H9 (cell line): Measurements from ENCODE around the gene CBLL1. TPM values are rescaled to one million over a fixed set of nuclear protein-coding genes. Genes with fewer than 3 reads are reported as not detected.

ENCODE experiments used
- DNase-seq: peaks from one replicate; pipeline ENCODE4 v3.0.0-alpha.2; 2017
- H2AFZ ChIP-seq: one replicate; pipeline ENCODE4 v1.6.1; 2013; ENCODE audit warnings: mild to moderate bottlenecking, low read length, control low read depth, moderate library complexity
- H2AK5ac ChIP-seq: 2 replicates; pipeline ENCODE4 v1.6.1; 2013; ENCODE audit warnings: low read length, control low read depth, mixed read lengths; ENCODE audit not compliant: insufficient read length
- H2BK120ac ChIP-seq: one replicate; pipeline ENCODE4 v1.6.1; 2013; ENCODE audit warnings: low read depth, mild to moderate bottlenecking, low read length, control low read depth, inconsistent platforms; ENCODE audit not compliant: poor library complexity, severe bottlenecking
- H2BK12ac ChIP-seq: 2 replicates; pipeline ENCODE4 v1.6.1; 2013; ENCODE audit warnings: low read length, control low read depth, mixed read lengths, low read depth; ENCODE audit not compliant: insufficient read length
- H2BK15ac ChIP-seq: 2 replicates; pipeline ENCODE4 v1.6.1; 2013; ENCODE audit warnings: low read depth, low read length, control low read depth
- H2BK20ac ChIP-seq: one replicate; pipeline ENCODE4 v1.6.1; 2013; ENCODE audit warnings: low read depth, mild to moderate bottlenecking, low read length, control low read depth, inconsistent platforms; ENCODE audit not compliant: poor library complexity, severe bottlenecking
- H2BK5ac ChIP-seq: 2 replicates; pipeline ENCODE4 v1.6.1; 2013; ENCODE audit warnings: low read length, control low read depth, mixed read lengths; ENCODE audit not compliant: insufficient read length
- H3K14ac ChIP-seq: 2 replicates; pipeline ENCODE4 v1.6.1; 2013; ENCODE audit warnings: low read length, control low read depth; ENCODE audit not compliant: insufficient read depth
- H3K18ac ChIP-seq: 2 replicates; pipeline ENCODE4 v1.6.1; 2013; ENCODE audit warnings: low read depth, mild to moderate bottlenecking, mixed read lengths, low read length, control low read depth; ENCODE audit not compliant: insufficient read length
- H3K23ac ChIP-seq: 2 replicates; pipeline ENCODE4 v1.6.1; 2013; ENCODE audit warnings: low read length, control low read depth, mixed read lengths, low read depth; ENCODE audit not compliant: insufficient read length
- H3K23me2 ChIP-seq: 2 replicates; pipeline ENCODE4 v1.6.1; 2013; ENCODE audit warnings: low read depth, mild to moderate bottlenecking, mixed read lengths, low read length, control low read depth; ENCODE audit not compliant: insufficient read length, poor library complexity, severe bottlenecking
- H3K27ac ChIP-seq: 2 replicates; pipeline ENCODE4 v1.5.1; 2013; ENCODE audit warnings: low read length, control low read depth, mixed read lengths, low read depth; ENCODE audit not compliant: insufficient read length
- H3K27me3 ChIP-seq: 2 replicates; pipeline ENCODE4 v1.6.1; 2013; ENCODE audit warnings: low read length, control low read depth, inconsistent platforms; ENCODE audit not compliant: insufficient read depth
- H3K4ac ChIP-seq: 2 replicates; pipeline ENCODE4 v1.6.1; 2013; ENCODE audit warnings: low read depth, mild to moderate bottlenecking, control low read depth, inconsistent platforms, low read length, moderate library complexity
- H3K4me1 ChIP-seq: 2 replicates; pipeline ENCODE4 v1.6.1; 2013; ENCODE audit warnings: low read length, control low read depth, inconsistent platforms; ENCODE audit not compliant: insufficient read depth
- H3K4me2 ChIP-seq: 2 replicates; pipeline ENCODE4 v1.6.1; 2013; ENCODE audit warnings: low read length, control low read depth, mixed read lengths; ENCODE audit not compliant: insufficient read length, insufficient read depth
- H3K56ac ChIP-seq: 2 replicates; pipeline ENCODE4 v1.6.1; 2013; ENCODE audit warnings: low read depth, mild to moderate bottlenecking, mixed read lengths, low read length, control low read depth; ENCODE audit not compliant: insufficient read length
- H3K79me1 ChIP-seq: 2 replicates; pipeline ENCODE4 v1.6.1; 2013; ENCODE audit warnings: low read depth, mild to moderate bottlenecking, moderate library complexity, low read length, control low read depth, inconsistent platforms; ENCODE audit not compliant: insufficient read depth, poor library complexity, severe bottlenecking
- H3K79me2 ChIP-seq: 2 replicates; pipeline ENCODE4 v1.6.1; 2013; ENCODE audit warnings: low read length, control low read depth, inconsistent platforms; ENCODE audit not compliant: insufficient read depth
- H3K9ac ChIP-seq: 2 replicates; pipeline ENCODE4 v1.6.1; 2013; ENCODE audit warnings: low read length, control low read depth, mixed read lengths; ENCODE audit not compliant: insufficient read length; ENCODE audit errors: extremely low read depth
- H3K9me3 ChIP-seq: one replicate; pipeline ENCODE4 v1.6.1; 2013; ENCODE audit warnings: low read depth, low read length, inconsistent platforms; ENCODE audit not compliant: control insufficient read depth
- H3T11ph ChIP-seq: one replicate; pipeline ENCODE4 v1.6.1; 2013; ENCODE audit warnings: mild to moderate bottlenecking, low read length, control low read depth, inconsistent platforms
- H4K20me1 ChIP-seq: one replicate; pipeline ENCODE4 v1.6.1; 2013; ENCODE audit not compliant: control insufficient read depth, insufficient read length, insufficient read depth
- H4K5ac ChIP-seq: 2 replicates; pipeline ENCODE4 v1.6.1; 2013; ENCODE audit warnings: low read depth, mild to moderate bottlenecking, mixed read lengths, low read length, control low read depth; ENCODE audit not compliant: insufficient read length
- H4K8ac ChIP-seq: replicated peaks from 2 replicates; pipeline ENCODE4 v1.6.1; 2013; ENCODE audit warnings: low read length, control low read depth, mixed read lengths, low read depth; ENCODE audit not compliant: insufficient read length
- H4K91ac ChIP-seq: 2 replicates; pipeline ENCODE4 v1.6.1; 2013; ENCODE audit warnings: low read depth, mild to moderate bottlenecking, moderate library complexity, mixed read lengths, low read length, control low read depth; ENCODE audit not compliant: insufficient read length
- H3K27ac Mint-ChIP-seq, 3 experiments: 2 replicates in 2 of 3; 3 replicates in 1 of 3; pipeline ENCODE4 v1.8.0; 2020 to 2021; ENCODE audit warnings: mixed read lengths in 3 of 3, mild to moderate bottlenecking in 1 of 3, moderate library complexity in 1 of 3
- H3K27me3 Mint-ChIP-seq: 2 replicates; pipeline ENCODE4 v1.8.0; 2021; ENCODE audit warnings: low read depth, mild to moderate bottlenecking, moderate library complexity, mixed read lengths
- H3K36me3 Mint-ChIP-seq, 3 experiments: 2 replicates in 2 of 3; 3 replicates in 1 of 3; pipeline ENCODE4 v1.8.0; 2020 to 2021; ENCODE audit warnings: low read depth in 3 of 3, mixed read lengths in 3 of 3; ENCODE audit not compliant: insufficient read depth in 1 of 3
- H3K4me1 Mint-ChIP-seq, 2 experiments: 2 replicates each; pipeline ENCODE4 v1.8.0; 2020; ENCODE audit warnings: mixed read lengths in 2 of 2
- H3K4me3 Mint-ChIP-seq, 2 experiments: 2 replicates in 1 of 2; 3 replicates in 1 of 2; pipeline ENCODE4 v1.8.0; 2020 to 2021; ENCODE audit warnings: mild to moderate bottlenecking in 2 of 2, mixed read lengths in 2 of 2, moderate library complexity in 1 of 2
- H3K9me3 Mint-ChIP-seq, 2 experiments: 2 replicates in 1 of 2; 3 replicates in 1 of 2; pipeline ENCODE4 v1.8.0; 2020; ENCODE audit warnings: mild to moderate bottlenecking in 2 of 2, mixed read lengths in 2 of 2, moderate library complexity in 1 of 2
- WGBS: extraction: QIAGEN DNeasy Blood & Tissue Kit; methylation state at CpG from one replicate; pipeline ENCODE4 v1.1.7; 2013; ENCODE audit warnings: missing lambda C conversion rate, low lambda C conversion rate, mixed read lengths; ENCODE audit not compliant: insufficient read length; ENCODE audit errors: extremely low coverage; 5-methylcytosine and 5-hydroxymethylcytosine counted together
- total RNA-seq: library from RNA; stranded (reverse); gene quantifications from 2 replicates; pipeline ENCODE4 v1.2.1, GENCODE V29; 2021
- TF ChIP-seq, protein P1 (sequence below): fragments of 200-600 bp; sonication (generic); conservative IDR thresholded peaks from 3 replicates; pipeline ENCODE4 v1.8.0; 2021; ENCODE audit warnings: antibody characterized with exemption, mild to moderate bottlenecking

CBLL1 gene
- total RNA-seq, 1 experiment from 2014 or later: 32.2 TPM

DNA sequence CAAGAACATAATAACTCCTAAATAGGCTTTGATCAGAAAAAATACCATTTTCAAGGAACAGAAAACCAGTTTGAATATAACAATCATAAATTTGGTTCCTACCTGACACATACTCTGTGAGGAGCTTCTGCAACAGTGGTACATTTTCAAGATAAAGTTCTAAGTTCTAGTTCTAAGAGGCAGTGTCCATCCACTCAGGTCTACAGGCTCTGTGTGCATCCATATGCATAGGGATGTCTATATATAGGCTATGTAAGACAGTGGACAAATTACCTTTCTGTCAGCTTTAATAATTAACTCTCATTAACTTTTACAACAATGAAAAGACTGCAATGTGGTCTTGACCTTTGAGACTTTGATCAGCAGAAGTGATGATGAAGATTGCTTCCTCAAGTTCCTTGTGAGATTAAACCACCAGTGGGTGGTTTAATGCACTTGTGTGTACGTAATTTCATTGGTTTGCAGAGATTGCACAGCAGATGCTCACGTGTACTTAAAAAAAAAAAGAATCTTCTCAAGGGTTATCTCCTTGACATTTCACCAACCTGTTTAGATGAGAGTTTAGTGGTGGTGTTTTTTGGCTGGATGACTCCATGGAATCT is 59.2 kb downstream of the CBLL1 start, which contains the start of gene SLC26A3:
Gene SLC26A3 (minus strand): TSS at position 215 of the 602 bp plus-strand sequence. CDS start 8,714 bp downstream, outside the sequence.
- H3K9me3 Mint-ChIP-seq: no peaks in the 10 kb centered on the region
- Histone ChIP-seq H3K9me3 (no peaks in the 10 kb centered on the region), H2BK20ac (no peak within 1 kb of the TSS), H2BK12ac (no peak within 1 kb of the TSS), H3K23me2 (no peaks in the 10 kb centered on the region), H3K27ac (no peak within 1 kb of the TSS), H2BK15ac (no peak within 1 kb of the TSS), H2AFZ (no peak within 1 kb of the TSS), H3K4ac (no peak within 1 kb of the TSS), H3K9ac (no peak within 1 kb of the TSS), H4K20me1 (no peaks in the 10 kb centered on the region), H3K23ac (no peak within 1 kb of the TSS), H3K4me2 (no peak within 1 kb of the TSS), H3K56ac (no peak within 1 kb of the TSS), H3K79me2 (no peaks in the 10 kb centered on the region), H3K79me1 (no peaks in the 10 kb centered on the region), H4K91ac (no peak within 1 kb of the TSS), H2AK5ac (no peak within 1 kb of the TSS), H3T11ph (no peak within 1 kb of the TSS), H3K27me3 (no peaks in the 10 kb centered on the region), H4K8ac (no peak within 1 kb of the TSS), H3K14ac (no peak within 1 kb of the TSS), H3K4me1 (no peaks in the 10 kb centered on the region), H2BK5ac (no peak within 1 kb of the TSS), H3K18ac (no peak within 1 kb of the TSS), H4K5ac (no peak within 1 kb of the TSS), H2BK120ac (no peak within 1 kb of the TSS)
- H3K27me3 Mint-ChIP-seq: peaks cover 6% of the 10 kb centered on the region
- H3K27ac Mint-ChIP-seq: no peak within 1 kb of the TSS; a peak in 1 of 7 replicates
- no CpG with 5 or more reads among the region's 2 CpGs for WGBS
- H3K4me3 Mint-ChIP-seq: no peak within 1 kb of the TSS
- TF ChIP-seq, protein P1, sequence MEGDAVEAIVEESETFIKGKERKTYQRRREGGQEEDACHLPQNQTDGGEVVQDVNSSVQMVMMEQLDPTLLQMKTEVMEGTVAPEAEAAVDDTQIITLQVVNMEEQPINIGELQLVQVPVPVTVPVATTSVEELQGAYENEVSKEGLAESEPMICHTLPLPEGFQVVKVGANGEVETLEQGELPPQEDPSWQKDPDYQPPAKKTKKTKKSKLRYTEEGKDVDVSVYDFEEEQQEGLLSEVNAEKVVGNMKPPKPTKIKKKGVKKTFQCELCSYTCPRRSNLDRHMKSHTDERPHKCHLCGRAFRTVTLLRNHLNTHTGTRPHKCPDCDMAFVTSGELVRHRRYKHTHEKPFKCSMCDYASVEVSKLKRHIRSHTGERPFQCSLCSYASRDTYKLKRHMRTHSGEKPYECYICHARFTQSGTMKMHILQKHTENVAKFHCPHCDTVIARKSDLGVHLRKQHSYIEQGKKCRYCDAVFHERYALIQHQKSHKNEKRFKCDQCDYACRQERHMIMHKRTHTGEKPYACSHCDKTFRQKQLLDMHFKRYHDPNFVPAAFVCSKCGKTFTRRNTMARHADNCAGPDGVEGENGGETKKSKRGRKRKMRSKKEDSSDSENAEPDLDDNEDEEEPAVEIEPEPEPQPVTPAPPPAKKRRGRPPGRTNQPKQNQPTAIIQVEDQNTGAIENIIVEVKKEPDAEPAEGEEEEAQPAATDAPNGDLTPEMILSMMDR: no peak
- no peak for DNase-seq
- H3K36me3 Mint-ChIP-seq: no peaks in the 10 kb centered on the region
- no peaks in the 10 kb centered on the region for H3K4me1 Mint-ChIP-seq
